ENCODE results near the gene RHOBTB3. TPM values are rescaled to one million over a fixed set of nuclear protein-coding genes. Genes with fewer than 3 reads are reported as not detected.

The RHOBTB3 gene
- total and polyA plus RNA-seq, 2 donors (not counting 1 experiment from before 2014, with no cell fraction given), result 337 to 338 TPM

GRCh38 chr5:95784514-95785302, 53.6 kb downstream of the RHOBTB3 start:
- Histone ChIP-seq H2AFZ (ENCODE audit: low read length) (no peak overlapping the region), H4K20me1 (ENCODE audit: control insufficient read depth, extremely low read depth, insufficient read depth, low read length) (no peaks in the 10 kb centered on the region), H3K36me3 (ENCODE audit: control insufficient read depth, insufficient read depth, low read length) (peaks cover 6% of the 10 kb centered on the region), H3K4me2 (ENCODE audit: extremely low read depth, insufficient read depth, low read length) (no peak overlapping the region), H3K9me3 (ENCODE audit: control insufficient read depth, insufficient read depth, low read depth, low read length) (no peaks in the 10 kb centered on the region), H3K9ac (ENCODE audit: insufficient read depth, low read length) (no peak overlapping the region), H3K4me3 (replicated peaks in 1 of 4; ENCODE audit: control extremely low read depth in 1 of 4, insufficient read depth in 1 of 4, low read depth in 3 of 4, low read length in 4 of 4) (no peak overlapping the region), H3K79me2 (ENCODE audit: control insufficient read depth, insufficient read depth, low read length) (no peaks in the 10 kb centered on the region), H3K27me3 (ENCODE audit: control insufficient read depth, insufficient read depth, low read length) (no peaks in the 10 kb centered on the region), H3K27ac (ENCODE audit: insufficient read depth, low read length) (no peak overlapping the region), H3K4me1 (ENCODE audit: control insufficient read depth, extremely low read depth, insufficient read depth, low read length) (peaks cover 8% of the 10 kb centered on the region)
- peak in 1 of 2 donors; percentile 46 for DNase-seq (ENCODE audit: low read depth in 2 of 2)
- TF ChIP-seq CTCF (conservative IDR thresholded peaks at IDR 0.05 in 1 of 2, IDR thresholded peaks at IDR 0.05 in 1 of 2; ENCODE audit: low read depth in 1 of 2, low read length in 2 of 2) (no peak), EZH2 (IDR thresholded peaks at IDR 0.05; ENCODE audit: low read length, missing control alignments) (no peak)

GRCh38 chr5:95786821-95787418, 55.8 kb downstream of the RHOBTB3 start:
- TF ChIP-seq CTCF (conservative IDR thresholded peaks at IDR 0.05 in 1 of 2, IDR thresholded peaks at IDR 0.05 in 1 of 2; ENCODE audit: low read depth in 1 of 2, low read length in 2 of 2) (no peak), EZH2 (IDR thresholded peaks at IDR 0.05; ENCODE audit: low read length, missing control alignments) (no peak)
- H3K27ac ChIP-seq (ENCODE audit: insufficient read depth, low read length), result no peak overlapping the region
- peaks cover 7% of the 10 kb centered on the region for H3K4me1 ChIP-seq (ENCODE audit: control insufficient read depth, extremely low read depth, insufficient read depth, low read length)

GRCh38 chr5:95788493-95788892, 57.4 kb downstream of the RHOBTB3 start:
- no peak overlapping the region for H3K27ac ChIP-seq (ENCODE audit: insufficient read depth, low read length)
- H2AFZ ChIP-seq (ENCODE audit: low read length), result no peak overlapping the region
- no peak overlapping the region for H3K9ac ChIP-seq (ENCODE audit: insufficient read depth, low read length)
- no peak overlapping the region for H3K4me2 ChIP-seq (ENCODE audit: extremely low read depth, insufficient read depth, low read length)
- H3K79me2 ChIP-seq (ENCODE audit: control insufficient read depth, insufficient read depth, low read length), result no peaks in the 10 kb centered on the region
- H3K36me3 ChIP-seq (ENCODE audit: control insufficient read depth, insufficient read depth, low read length), result peaks cover 13% of the 10 kb centered on the region
- no peak overlapping the region for H3K4me3 ChIP-seq (replicated peaks in 1 of 4; ENCODE audit: control extremely low read depth in 1 of 4, insufficient read depth in 1 of 4, low read depth in 3 of 4, low read length in 4 of 4)
- H3K9me3 ChIP-seq (ENCODE audit: control insufficient read depth, insufficient read depth, low read depth, low read length), result no peaks in the 10 kb centered on the region
- DNase-seq (ENCODE audit: low read depth in 2 of 2), result no peak
- no peaks in the 10 kb centered on the region for H4K20me1 ChIP-seq (ENCODE audit: control insufficient read depth, extremely low read depth, insufficient read depth, low read length)
- no peaks in the 10 kb centered on the region for H3K27me3 ChIP-seq (ENCODE audit: control insufficient read depth, insufficient read depth, low read length)
- H3K4me1 ChIP-seq (ENCODE audit: control insufficient read depth, extremely low read depth, insufficient read depth, low read length), result peaks cover 7% of the 10 kb centered on the region
- TF ChIP-seq EZH2 (IDR thresholded peaks at IDR 0.05; ENCODE audit: low read length, missing control alignments) (no peak), CTCF (conservative IDR thresholded peaks at IDR 0.05 in 1 of 2, IDR thresholded peaks at IDR 0.05 in 1 of 2; ENCODE audit: low read depth in 1 of 2, low read length in 2 of 2) (no peak)

More at GRCh38 chr5:95786821-95787418, 55.8 kb downstream of the RHOBTB3 start:
- DNase-seq (ENCODE audit: low read depth in 2 of 2), result peak in 1 of 2 donors; percentile 50
- Histone ChIP-seq H3K9ac (ENCODE audit: insufficient read depth, low read length) (no peak overlapping the region), H2AFZ (ENCODE audit: low read length) (no peak overlapping the region), H3K36me3 (ENCODE audit: control insufficient read depth, insufficient read depth, low read length) (peaks cover 8% of the 10 kb centered on the region), H4K20me1 (ENCODE audit: control insufficient read depth, extremely low read depth, insufficient read depth, low read length) (no peaks in the 10 kb centered on the region), H3K27me3 (ENCODE audit: control insufficient read depth, insufficient read depth, low read length) (no peaks in the 10 kb centered on the region), H3K79me2 (ENCODE audit: control insufficient read depth, insufficient read depth, low read length) (no peaks in the 10 kb centered on the region), H3K9me3 (ENCODE audit: control insufficient read depth, insufficient read depth, low read depth, low read length) (no peaks in the 10 kb centered on the region), H3K4me3 (replicated peaks in 1 of 4; ENCODE audit: control extremely low read depth in 1 of 4, insufficient read depth in 1 of 4, low read depth in 3 of 4, low read length in 4 of 4) (no peak overlapping the region), H3K4me2 (ENCODE audit: extremely low read depth, insufficient read depth, low read length) (no peak overlapping the region)

All from fibroblast of lung (primary cell).